ENCODE results near the gene SLC35G2.
"Not testable (repeated sequence)": the region's sequence is repeated elsewhere in the genome, so short reads cannot be mapped to it uniquely, and the experiment has no call there.

Gene SLC35G2

GRCh38 chr3:136891934-136892855 is 73.3 kb downstream of the SLC35G2 start:
- no peak for DNase-seq

- no peak for DNase-seq
These were observed 75.0 kb downstream of the SLC35G2 start for GRCh38 chr3:136893848-136894443.

GRCh38 chr3:136897171-136897570 is 78.2 kb downstream of the SLC35G2 start:
- not testable (repeated sequence) for DNase-seq

GRCh38 chr3:136898549-136898948 is 79.6 kb downstream of the SLC35G2 start:
- no peak for DNase-seq

GRCh38 chr3:136898954-136899353 is 80.0 kb downstream of the SLC35G2 start:
- no peak for DNase-seq

GRCh38 chr3:136899622-136900158 is 80.8 kb downstream of the SLC35G2 start:
- no peak for DNase-seq

GRCh38 chr3:136900694-136901093 is 81.8 kb downstream of the SLC35G2 start:
- DNase-seq = not testable (repeated sequence)

- no peak for DNase-seq
These were observed 82.5 kb downstream of the SLC35G2 start for GRCh38 chr3:136901391-136901790.

GRCh38 chr3:136902530-136902929 is 83.6 kb downstream of the SLC35G2 start:
- DNase-seq = not testable (repeated sequence)

- DNase-seq = no peak
These were observed 85.0 kb downstream of the SLC35G2 start for GRCh38 chr3:136903899-136904298.

- DNase-seq = no peak
These were observed 85.8 kb downstream of the SLC35G2 start for GRCh38 chr3:136904746-136905145.
